ENCODE data around the gene MARK4. TPM values are rescaled to one million over a fixed set of nuclear protein-coding genes. Genes with fewer than 3 reads are reported as not detected.

The MARK4 gene
- total and polyA plus RNA-seq, 2 experiments from 2014 or later, result 16.6 to 38.6 TPM

GRCh38 chr19:45253396-45254027 lies 2.4 kb downstream of the MARK4 start:
- no peak for TF ChIP-seq JUNB (IDR thresholded peaks at IDR 0.05; ENCODE audit: unreplicated experiment)
- TF ChIP-seq, protein P1, sequence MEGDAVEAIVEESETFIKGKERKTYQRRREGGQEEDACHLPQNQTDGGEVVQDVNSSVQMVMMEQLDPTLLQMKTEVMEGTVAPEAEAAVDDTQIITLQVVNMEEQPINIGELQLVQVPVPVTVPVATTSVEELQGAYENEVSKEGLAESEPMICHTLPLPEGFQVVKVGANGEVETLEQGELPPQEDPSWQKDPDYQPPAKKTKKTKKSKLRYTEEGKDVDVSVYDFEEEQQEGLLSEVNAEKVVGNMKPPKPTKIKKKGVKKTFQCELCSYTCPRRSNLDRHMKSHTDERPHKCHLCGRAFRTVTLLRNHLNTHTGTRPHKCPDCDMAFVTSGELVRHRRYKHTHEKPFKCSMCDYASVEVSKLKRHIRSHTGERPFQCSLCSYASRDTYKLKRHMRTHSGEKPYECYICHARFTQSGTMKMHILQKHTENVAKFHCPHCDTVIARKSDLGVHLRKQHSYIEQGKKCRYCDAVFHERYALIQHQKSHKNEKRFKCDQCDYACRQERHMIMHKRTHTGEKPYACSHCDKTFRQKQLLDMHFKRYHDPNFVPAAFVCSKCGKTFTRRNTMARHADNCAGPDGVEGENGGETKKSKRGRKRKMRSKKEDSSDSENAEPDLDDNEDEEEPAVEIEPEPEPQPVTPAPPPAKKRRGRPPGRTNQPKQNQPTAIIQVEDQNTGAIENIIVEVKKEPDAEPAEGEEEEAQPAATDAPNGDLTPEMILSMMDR (conservative IDR thresholded peaks at IDR 0.05; ENCODE audit: low read depth in 2 of 2), result no peak
- TF ChIP-seq ZNF331 (CRISPR knock-in tag; IDR thresholded peaks at IDR 0.05; ENCODE audit: low read depth), result no peak
- TF ChIP-seq, protein P2, sequence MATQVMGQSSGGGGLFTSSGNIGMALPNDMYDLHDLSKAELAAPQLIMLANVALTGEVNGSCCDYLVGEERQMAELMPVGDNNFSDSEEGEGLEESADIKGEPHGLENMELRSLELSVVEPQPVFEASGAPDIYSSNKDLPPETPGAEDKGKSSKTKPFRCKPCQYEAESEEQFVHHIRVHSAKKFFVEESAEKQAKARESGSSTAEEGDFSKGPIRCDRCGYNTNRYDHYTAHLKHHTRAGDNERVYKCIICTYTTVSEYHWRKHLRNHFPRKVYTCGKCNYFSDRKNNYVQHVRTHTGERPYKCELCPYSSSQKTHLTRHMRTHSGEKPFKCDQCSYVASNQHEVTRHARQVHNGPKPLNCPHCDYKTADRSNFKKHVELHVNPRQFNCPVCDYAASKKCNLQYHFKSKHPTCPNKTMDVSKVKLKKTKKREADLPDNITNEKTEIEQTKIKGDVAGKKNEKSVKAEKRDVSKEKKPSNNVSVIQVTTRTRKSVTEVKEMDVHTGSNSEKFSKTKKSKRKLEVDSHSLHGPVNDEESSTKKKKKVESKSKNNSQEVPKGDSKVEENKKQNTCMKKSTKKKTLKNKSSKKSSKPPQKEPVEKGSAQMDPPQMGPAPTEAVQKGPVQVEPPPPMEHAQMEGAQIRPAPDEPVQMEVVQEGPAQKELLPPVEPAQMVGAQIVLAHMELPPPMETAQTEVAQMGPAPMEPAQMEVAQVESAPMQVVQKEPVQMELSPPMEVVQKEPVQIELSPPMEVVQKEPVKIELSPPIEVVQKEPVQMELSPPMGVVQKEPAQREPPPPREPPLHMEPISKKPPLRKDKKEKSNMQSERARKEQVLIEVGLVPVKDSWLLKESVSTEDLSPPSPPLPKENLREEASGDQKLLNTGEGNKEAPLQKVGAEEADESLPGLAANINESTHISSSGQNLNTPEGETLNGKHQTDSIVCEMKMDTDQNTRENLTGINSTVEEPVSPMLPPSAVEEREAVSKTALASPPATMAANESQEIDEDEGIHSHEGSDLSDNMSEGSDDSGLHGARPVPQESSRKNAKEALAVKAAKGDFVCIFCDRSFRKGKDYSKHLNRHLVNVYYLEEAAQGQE (IDR thresholded peaks at IDR 0.05; ENCODE audit: unreplicated experiment), result no peak
- TF ChIP-seq CREB1 (CRISPR knock-in tag; IDR thresholded peaks at IDR 0.05; ENCODE audit: low read depth), result no peak
- TF ChIP-seq EZH2 (IDR thresholded peaks at IDR 0.05; ENCODE audit: low read depth, unreplicated experiment), result no peak
- no peak for TF ChIP-seq ZNF114 (CRISPR knock-in tag; IDR thresholded peaks at IDR 0.05)
- TF ChIP-seq POLR2AphosphoS5 (IDR thresholded peaks at IDR 0.05; ENCODE audit: low read depth), result no peak
- no peak for TF ChIP-seq NANOG (IDR thresholded peaks at IDR 0.05; ENCODE audit: borderline replicate concordance)
- TF ChIP-seq, protein P3, sequence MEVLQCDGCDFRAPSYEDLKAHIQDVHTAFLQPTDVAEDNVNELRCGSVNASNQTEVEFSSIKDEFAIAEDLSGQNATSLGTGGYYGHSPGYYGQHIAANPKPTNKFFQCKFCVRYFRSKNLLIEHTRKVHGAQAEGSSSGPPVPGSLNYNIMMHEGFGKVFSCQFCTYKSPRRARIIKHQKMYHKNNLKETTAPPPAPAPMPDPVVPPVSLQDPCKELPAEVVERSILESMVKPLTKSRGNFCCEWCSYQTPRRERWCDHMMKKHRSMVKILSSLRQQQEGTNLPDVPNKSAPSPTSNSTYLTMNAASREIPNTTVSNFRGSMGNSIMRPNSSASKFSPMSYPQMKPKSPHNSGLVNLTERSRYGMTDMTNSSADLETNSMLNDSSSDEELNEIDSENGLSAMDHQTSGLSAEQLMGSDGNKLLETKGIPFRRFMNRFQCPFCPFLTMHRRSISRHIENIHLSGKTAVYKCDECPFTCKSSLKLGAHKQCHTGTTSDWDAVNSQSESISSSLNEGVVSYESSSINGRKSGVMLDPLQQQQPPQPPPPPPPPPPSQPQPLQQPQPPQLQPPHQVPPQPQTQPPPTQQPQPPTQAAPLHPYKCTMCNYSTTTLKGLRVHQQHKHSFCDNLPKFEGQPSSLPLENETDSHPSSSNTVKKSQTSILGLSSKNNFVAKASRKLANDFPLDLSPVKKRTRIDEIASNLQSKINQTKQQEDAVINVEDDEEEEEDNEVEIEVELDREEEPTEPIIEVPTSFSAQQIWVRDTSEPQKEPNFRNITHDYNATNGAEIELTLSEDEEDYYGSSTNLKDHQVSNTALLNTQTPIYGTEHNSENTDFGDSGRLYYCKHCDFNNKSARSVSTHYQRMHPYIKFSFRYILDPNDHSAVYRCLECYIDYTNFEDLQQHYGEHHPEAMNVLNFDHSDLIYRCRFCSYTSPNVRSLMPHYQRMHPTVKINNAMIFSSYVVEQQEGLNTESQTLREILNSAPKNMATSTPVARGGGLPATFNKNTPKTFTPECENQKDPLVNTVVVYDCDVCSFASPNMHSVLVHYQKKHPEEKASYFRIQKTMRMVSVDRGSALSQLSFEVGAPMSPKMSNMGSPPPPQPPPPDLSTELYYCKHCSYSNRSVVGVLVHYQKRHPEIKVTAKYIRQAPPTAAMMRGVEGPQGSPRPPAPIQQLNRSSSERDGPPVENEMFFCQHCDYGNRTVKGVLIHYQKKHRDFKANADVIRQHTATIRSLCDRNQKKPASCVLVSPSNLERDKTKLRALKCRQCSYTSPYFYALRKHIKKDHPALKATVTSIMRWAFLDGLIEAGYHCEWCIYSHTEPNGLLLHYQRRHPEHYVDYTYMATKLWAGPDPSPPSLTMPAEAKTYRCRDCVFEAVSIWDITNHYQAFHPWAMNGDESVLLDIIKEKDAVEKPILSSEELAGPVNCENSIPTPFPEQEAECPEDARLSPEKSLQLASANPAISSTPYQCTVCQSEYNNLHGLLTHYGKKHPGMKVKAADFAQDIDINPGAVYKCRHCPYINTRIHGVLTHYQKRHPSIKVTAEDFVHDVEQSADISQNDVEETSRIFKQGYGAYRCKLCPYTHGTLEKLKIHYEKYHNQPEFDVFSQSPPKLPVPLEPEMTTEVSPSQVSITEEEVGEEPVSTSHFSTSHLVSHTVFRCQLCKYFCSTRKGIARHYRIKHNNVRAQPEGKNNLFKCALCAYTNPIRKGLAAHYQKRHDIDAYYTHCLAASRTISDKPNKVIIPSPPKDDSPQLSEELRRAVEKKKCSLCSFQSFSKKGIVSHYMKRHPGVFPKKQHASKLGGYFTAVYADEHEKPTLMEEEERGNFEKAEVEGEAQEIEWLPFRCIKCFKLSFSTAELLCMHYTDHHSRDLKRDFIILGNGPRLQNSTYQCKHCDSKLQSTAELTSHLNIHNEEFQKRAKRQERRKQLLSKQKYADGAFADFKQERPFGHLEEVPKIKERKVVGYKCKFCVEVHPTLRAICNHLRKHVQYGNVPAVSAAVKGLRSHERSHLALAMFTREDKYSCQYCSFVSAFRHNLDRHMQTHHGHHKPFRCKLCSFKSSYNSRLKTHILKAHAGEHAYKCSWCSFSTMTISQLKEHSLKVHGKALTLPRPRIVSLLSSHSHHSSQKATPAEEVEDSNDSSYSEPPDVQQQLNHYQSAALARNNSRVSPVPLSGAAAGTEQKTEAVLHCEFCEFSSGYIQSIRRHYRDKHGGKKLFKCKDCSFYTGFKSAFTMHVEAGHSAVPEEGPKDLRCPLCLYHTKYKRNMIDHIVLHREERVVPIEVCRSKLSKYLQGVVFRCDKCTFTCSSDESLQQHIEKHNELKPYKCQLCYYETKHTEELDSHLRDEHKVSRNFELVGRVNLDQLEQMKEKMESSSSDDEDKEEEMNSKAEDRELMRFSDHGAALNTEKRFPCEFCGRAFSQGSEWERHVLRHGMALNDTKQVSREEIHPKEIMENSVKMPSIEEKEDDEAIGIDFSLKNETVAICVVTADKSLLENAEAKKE (CRISPR knock-in tag; IDR thresholded peaks at IDR 0.05), result no peak
- TF ChIP-seq, protein P4, sequence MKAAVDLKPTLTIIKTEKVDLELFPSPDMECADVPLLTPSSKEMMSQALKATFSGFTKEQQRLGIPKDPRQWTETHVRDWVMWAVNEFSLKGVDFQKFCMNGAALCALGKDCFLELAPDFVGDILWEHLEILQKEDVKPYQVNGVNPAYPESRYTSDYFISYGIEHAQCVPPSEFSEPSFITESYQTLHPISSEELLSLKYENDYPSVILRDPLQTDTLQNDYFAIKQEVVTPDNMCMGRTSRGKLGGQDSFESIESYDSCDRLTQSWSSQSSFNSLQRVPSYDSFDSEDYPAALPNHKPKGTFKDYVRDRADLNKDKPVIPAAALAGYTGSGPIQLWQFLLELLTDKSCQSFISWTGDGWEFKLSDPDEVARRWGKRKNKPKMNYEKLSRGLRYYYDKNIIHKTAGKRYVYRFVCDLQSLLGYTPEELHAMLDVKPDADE (IDR thresholded peaks at IDR 0.05), result no peak
- no peak for TF ChIP-seq STAT1 (IDR thresholded peaks at IDR 0.05; ENCODE audit: unreplicated experiment)
- no peak for TF ChIP-seq EZH2phosphoT487 (IDR thresholded peaks at IDR 0.05; ENCODE audit: unreplicated experiment)
- Histone ChIP-seq H3K4me1 (ENCODE audit: insufficient read depth) (peaks cover 7% of the 10 kb centered on the region; the same call in 1 of the 2 replicates), H3K79me2 (replicated peaks; ENCODE audit: insufficient read depth) (peaks cover 31% of the 10 kb centered on the region), H3K36me3 (ENCODE audit: insufficient read depth) (no peaks in the 10 kb centered on the region), H3K27me3 (ENCODE audit: insufficient read depth) (peaks cover 20% of the 10 kb centered on the region), H3K4me2 (no peak overlapping the region), H3K9me2 (ENCODE audit: insufficient read depth) (no peaks in the 10 kb centered on the region), H3F3A (replicated peaks; ENCODE audit: low read depth) (peaks cover 4% of the 10 kb centered on the region; the same call in 1 of the 2 replicates), H3K4me3 (no peak overlapping the region), H4K20me1 (replicated peaks; ENCODE audit: insufficient read depth) (peaks cover 21% of the 10 kb centered on the region), H3K27ac (ENCODE audit: low read depth) (no peak overlapping the region), H2AFZ (no peak overlapping the region)
- H3K4me3 Mint-ChIP-seq, result no peak overlapping the region
- peaks cover 21% of the 10 kb centered on the region for H3K27me3 Mint-ChIP-seq (ENCODE audit: insufficient read depth, low read depth, poor library complexity)
- no peaks in the 10 kb centered on the region for H3K9me3 Mint-ChIP-seq
- peaks cover 16% of the 10 kb centered on the region for H3K4me1 Mint-ChIP-seq
- no peak overlapping the region for H3K27ac Mint-ChIP-seq
- no peaks in the 10 kb centered on the region; the same call in 2 of the 3 replicates for H3K36me3 Mint-ChIP-seq (ENCODE audit: low read depth)
- ATAC-seq, result no peak
- DNase-seq (ENCODE audit: low spot score), result no peak
